GM12878 (cell line): ENCODE data around the gene SORCS1. TPM values are rescaled to one million over a fixed set of nuclear protein-coding genes. Genes with fewer than 3 reads are reported as not detected.

Experiments used
- ATAC-seq: fragments of 200-7000 bp; cut with Tn5 transposase; 3 replicates; pipeline ENCODE4 v1.9.1; 2020; ENCODE audit warnings: mild to moderate bottlenecking, moderate library complexity
- BruUV-seq: library from RNA; stranded (reverse); fragments of 400-500 nt; replicated peaks from 2 replicates; lab custom pipeline; 2021; lab: Mats Ljungman, UMichigan
- CTCF ChIA-PET: fragments of 300-600 bp; sonication (Branson Sonifier 250); formaldehyde crosslinking; extraction: SDS; loops from one replicate; lab custom pipeline; 2021; ENCODE audit warnings: inconsistent platforms; lab: Yijun Ruan, JAX
- POLR2A ChIA-PET: fragments of 350-600 bp; formaldehyde crosslinking; extraction: SDS; loops from one replicate; lab custom pipeline; 2021; ENCODE audit warnings: inconsistent platforms; lab: Charles Lee
- RAD21 ChIA-PET: fragments of 300-600 bp; sonication (Branson Sonifier 250); formaldehyde crosslinking; loops from one replicate; lab custom pipeline; 2023; ENCODE audit warnings: antibody characterized with exemption; ENCODE audit not compliant: unreplicated experiment; lab: Charles Lee
- SMC1A ChIA-PET: fragments of 300-600 bp; sonication (Branson Sonifier 250); formaldehyde crosslinking; loops from one replicate; lab custom pipeline; 2023; ENCODE audit not compliant: unreplicated experiment, uncharacterized antibody; lab: Charles Lee
- DNase-seq: peaks from one replicate; pipeline ENCODE4 v3.0.0-alpha.2; 2011; ENCODE audit warnings: low read depth, low spot score
- FAIRE-seq: peaks from 3 replicates; lab custom pipeline; 2011; peaks lifted over from hg19 to GRCh38; lab: Jason Lieb, UNC
- H2AFZ ChIP-seq: 2 replicates; pipeline ENCODE4 v1.6.0; 2011; ENCODE audit warnings: low read depth, low read length, control low read depth; ENCODE audit not compliant: control insufficient read depth
- H3K27ac ChIP-seq: 2 replicates; pipeline ENCODE4 v1.5.1; 2011; ENCODE audit warnings: control low read depth; ENCODE audit not compliant: control insufficient read depth, insufficient read depth
- H3K27me3 ChIP-seq, 2 experiments: replicated peaks in 1 of 2; 2 replicates each; pipeline versions ENCODE4 v1.6.0 to v1.6.1; 2011; ENCODE audit warnings: low read length in 1 of 2; ENCODE audit not compliant: control insufficient read depth in 2 of 2, insufficient read depth in 2 of 2
- H3K36me3 ChIP-seq, 2 experiments: 2 replicates each; pipeline ENCODE4 v1.5.1; 2011; ENCODE audit warnings: low read length in 1 of 2; ENCODE audit not compliant: control insufficient read depth in 2 of 2, insufficient read depth in 2 of 2
- H3K4me1 ChIP-seq: 2 replicates; pipeline ENCODE4 v1.6.1; 2011; ENCODE audit warnings: mild to moderate bottlenecking, low read length, moderate library complexity, mixed read lengths; ENCODE audit not compliant: control insufficient read depth, insufficient read depth
- H3K4me2 ChIP-seq: 2 replicates; pipeline ENCODE4 v1.6.0; 2011; ENCODE audit warnings: control low read depth; ENCODE audit not compliant: control insufficient read depth, insufficient read depth
- H3K4me3 ChIP-seq: fragments of 200-600 bp; sonication (generic); 2 replicates; pipeline ENCODE4 v1.5.1; 2016
- H3K79me2 ChIP-seq: 2 replicates; pipeline ENCODE4 v1.6.0; 2011; ENCODE audit warnings: low read length; ENCODE audit not compliant: control insufficient read depth, insufficient read depth
- H3K9ac ChIP-seq: 2 replicates; pipeline ENCODE4 v1.8.0; 2011; ENCODE audit warnings: low read length, control low read depth, mixed read lengths; ENCODE audit not compliant: control insufficient read depth, insufficient read depth
- H3K9me3 ChIP-seq: replicated peaks from 3 replicates; pipeline ENCODE4 v1.5.1; 2011; ENCODE audit warnings: mild to moderate bottlenecking, low read length; ENCODE audit not compliant: control insufficient read depth, insufficient read depth
- H4K20me1 ChIP-seq: 2 replicates; pipeline ENCODE4 v1.6.0; 2011; ENCODE audit not compliant: control insufficient read depth, insufficient read depth
- ASH2L ChIP-seq: fragments of 300-600, 200-600 bp; sonication (generic); IDR thresholded peaks from 2 replicates; pipeline ENCODE4 v1.6.1; 2017; ENCODE audit warnings: low read depth, mild to moderate bottlenecking, borderline replicate concordance
- CBX3 ChIP-seq: fragments of 200-600 bp; sonication (generic); IDR thresholded peaks from 2 replicates; pipeline ENCODE4 v1.6.1; 2016; ENCODE audit warnings: low read depth, borderline replicate concordance
- CEBPB ChIP-seq, 2 experiments: fragments of 150-350 bp in 1 of 2; IDR thresholded peaks; 2 replicates each; pipeline ENCODE4 v1.6.1; 2012 to 2014; ENCODE audit warnings: low read depth in 2 of 2, low read length in 2 of 2, borderline replicate concordance in 1 of 2, inconsistent platforms in 1 of 2
- CHD2 ChIP-seq: IDR thresholded peaks from 2 replicates; pipeline ENCODE4 v1.6.1; 2011; ENCODE audit warnings: low read depth, low read length, improper control_type of control experiment, borderline replicate concordance
- IKZF2 ChIP-seq, 2 experiments: fragments of 450-650 bp; IDR thresholded peaks; 2 replicates each; pipeline ENCODE4 v1.6.1; 2017; ENCODE audit warnings: mild to moderate bottlenecking in 2 of 2, moderate library complexity in 2 of 2
- POLR2AphosphoS5 ChIP-seq: IDR thresholded peaks from 2 replicates; pipeline ENCODE4 v1.6.1; 2011; ENCODE audit warnings: mild to moderate bottlenecking, low read length, inconsistent platforms
- RBBP5 ChIP-seq: fragments of 200-600 bp; sonication (generic); conservative IDR thresholded peaks from 2 replicates; pipeline ENCODE4 v1.6.1; 2016
- SUPT20H ChIP-seq: IDR thresholded peaks from 2 replicates; pipeline ENCODE4 v1.6.1; 2011; ENCODE audit warnings: low read depth, mild to moderate bottlenecking, low read length, moderate library complexity, borderline replicate concordance; ENCODE audit not compliant: control insufficient read depth
- SUZ12 ChIP-seq: fragments of 200-600 bp; sonication (generic); IDR thresholded peaks from one replicate; pipeline ENCODE4 v1.6.1; 2018; ENCODE audit warnings: antibody characterized with exemption, mild to moderate bottlenecking; ENCODE audit not compliant: unreplicated experiment
- TARDBP ChIP-seq: IDR thresholded peaks from 2 replicates; pipeline ENCODE4 v1.6.1; 2016; ENCODE audit warnings: borderline replicate concordance
- ZNF207 ChIP-seq: fragments of 450-650 bp; IDR thresholded peaks from 2 replicates; pipeline ENCODE4 v1.6.1; 2014; ENCODE audit warnings: antibody characterized with exemption, mild to moderate bottlenecking, borderline replicate concordance
- ZNF622 ChIP-seq: fragments of 450-650 bp; IDR thresholded peaks from 2 replicates; pipeline ENCODE4 v1.6.1; 2017; ENCODE audit warnings: mild to moderate bottlenecking, inconsistent platforms
- WGBS: methylation state at CpG from one replicate; pipeline ENCODE4 v1.1.6; 2016; ENCODE audit warnings: low lambda C conversion rate; ENCODE audit not compliant: insufficient replicate concordance, insufficient coverage; ENCODE audit errors: missing lambda C conversion rate; 5-methylcytosine and 5-hydroxymethylcytosine counted together
- in situ Hi-C: fragments of 300-500 bp; cut with MboI; formaldehyde crosslinking; loops from 9 replicates; pipeline ENCODE4 v1.14.3; 2018; ENCODE audit warnings: mixed read lengths
- intact Hi-C: fragments of 100-400 bp; cut with micrococcal nuclease; formaldehyde crosslinking; loops from one replicate; pipeline ENCODE4 v1.14.2; 2022; ENCODE audit not compliant: unreplicated experiment
- polyA plus RNA-seq, 11 experiments: library from polyadenylated mRNA; depleted of rRNA in 4 of 11; unstranded in 6 of 11; stranded (reverse) in 5 of 11; fragments of >200 nt; fragmentation: Nextera tagmentation in 4 of 11; fragmentation: Illumina TruSeq in 1 of 11; extraction: Ambion mirVana in 4 of 11; extraction: Trizol in 1 of 11; gene quantifications; 1 replicate in 1 of 11; 2 replicates in 10 of 11; pipeline versions ENCODE4 v1.2.1 to v1.2.3, GENCODE V29; 2011 to 2016; ENCODE audit warnings: inconsistent platforms in 2 of 11, missing spikeins in 2 of 11, low read depth in 1 of 11
- total RNA-seq, 4 experiments: library from RNA; depleted of rRNA in 3 of 4; stranded (reverse); fragments of >200 nt in 3 of 4; fragmentation: Illumina TruSeq in 1 of 4; extraction: Trizol in 1 of 4; gene quantifications; 2 replicates each; pipeline versions ENCODE4 v1.2.1 to v1.2.3, GENCODE V29; 2013 to 2021
- TF ChIP-seq, protein P1 (sequence below): IDR thresholded peaks from 2 replicates; pipeline ENCODE4 v1.6.1; 2011; ENCODE audit warnings: borderline replicate concordance, low read depth, mild to moderate bottlenecking, moderate library complexity, low read length; ENCODE audit not compliant: insufficient read depth, poor library complexity, severe bottlenecking
- TF ChIP-seq, protein P2 (sequence below): fragments of 450-650 bp; IDR thresholded peaks from 2 replicates; pipeline ENCODE4 v1.6.1; 2017; ENCODE audit warnings: mild to moderate bottlenecking, low read depth, inconsistent platforms; ENCODE audit not compliant: poor library complexity, severe bottlenecking
- TF ChIP-seq, protein P3 (sequence below): fragments of 450-650 bp; formaldehyde crosslinking; IDR thresholded peaks from 2 replicates; pipeline ENCODE4 v1.5.0; 2022; ENCODE audit warnings: mild to moderate bottlenecking, missing genetic modification characterization
- TF ChIP-seq, protein P4 (sequence below): fragments of 450-650 bp; IDR thresholded peaks from 2 replicates; pipeline ENCODE4 v1.6.1; 2017; ENCODE audit warnings: borderline replicate concordance
- TF ChIP-seq, protein P5 (sequence below): IDR thresholded peaks from 2 replicates; pipeline ENCODE4 v1.6.1; 2012; ENCODE audit warnings: low read depth, low read length, improper control_type of control experiment

SORCS1 gene
- total and polyA plus RNA-seq, 10 of the 15 experiments (the other 5 are each of a cell fraction or from before 2014, with no cell fraction given), result 0.02 to 9.6 (median 0.06) TPM; not detected in 3

DNA sequence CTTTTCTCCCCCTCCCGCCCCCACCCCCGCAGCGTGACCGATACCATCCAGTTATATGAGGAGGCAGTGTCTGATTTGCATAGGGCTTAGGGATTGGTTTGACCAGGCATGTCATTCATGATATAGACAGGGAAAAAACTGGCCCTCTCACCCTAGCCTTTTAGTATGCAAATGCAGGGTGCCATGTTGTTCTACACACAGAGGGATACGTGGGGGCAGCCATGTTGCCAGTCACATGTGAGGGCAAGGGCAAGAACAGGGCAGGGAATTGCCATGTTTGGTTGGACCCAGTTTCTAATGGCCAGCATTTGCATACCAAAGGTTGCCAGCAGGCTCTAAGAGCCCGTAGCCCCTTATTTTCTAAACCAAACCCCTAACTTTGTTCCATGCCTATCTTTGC lies 552.1 kb downstream of the SORCS1 start:
- 30% methylated on average over 2 of the region's 6 CpGs for WGBS
- no TSS peak for BruUV-seq
- Histone ChIP-seq H4K20me1 (no peaks in the 10 kb centered on the region), H3K4me1 (no peaks in the 10 kb centered on the region), H3K79me2 (no peaks in the 10 kb centered on the region), H3K27ac (no peak overlapping the region), H3K36me3 (no peaks in the 10 kb centered on the region), H3K27me3 (no peaks in the 10 kb centered on the region), H3K9ac (no peak overlapping the region), H3K4me3 (no peak overlapping the region), H2AFZ (no peak overlapping the region), H3K9me3 (no peaks in the 10 kb centered on the region), H3K4me2 (no peak overlapping the region)
- ATAC-seq (no peak), FAIRE-seq (no peak), DNase-seq (no peak)
- POLR2A ChIA-PET, result no interaction called here
- in situ Hi-C loops (no loop called here), intact Hi-C loops (no loop called here)
- CTCF ChIA-PET, result no interaction called here
- TF ChIP-seq ZNF207, result no peak
- TF ChIP-seq, protein P1, sequence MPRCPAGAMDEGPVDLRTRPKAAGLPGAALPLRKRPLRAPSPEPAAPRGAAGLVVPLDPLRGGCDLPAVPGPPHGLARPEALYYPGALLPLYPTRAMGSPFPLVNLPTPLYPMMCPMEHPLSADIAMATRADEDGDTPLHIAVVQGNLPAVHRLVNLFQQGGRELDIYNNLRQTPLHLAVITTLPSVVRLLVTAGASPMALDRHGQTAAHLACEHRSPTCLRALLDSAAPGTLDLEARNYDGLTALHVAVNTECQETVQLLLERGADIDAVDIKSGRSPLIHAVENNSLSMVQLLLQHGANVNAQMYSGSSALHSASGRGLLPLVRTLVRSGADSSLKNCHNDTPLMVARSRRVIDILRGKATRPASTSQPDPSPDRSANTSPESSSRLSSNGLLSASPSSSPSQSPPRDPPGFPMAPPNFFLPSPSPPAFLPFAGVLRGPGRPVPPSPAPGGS, result no peak
- TF ChIP-seq, protein P2, sequence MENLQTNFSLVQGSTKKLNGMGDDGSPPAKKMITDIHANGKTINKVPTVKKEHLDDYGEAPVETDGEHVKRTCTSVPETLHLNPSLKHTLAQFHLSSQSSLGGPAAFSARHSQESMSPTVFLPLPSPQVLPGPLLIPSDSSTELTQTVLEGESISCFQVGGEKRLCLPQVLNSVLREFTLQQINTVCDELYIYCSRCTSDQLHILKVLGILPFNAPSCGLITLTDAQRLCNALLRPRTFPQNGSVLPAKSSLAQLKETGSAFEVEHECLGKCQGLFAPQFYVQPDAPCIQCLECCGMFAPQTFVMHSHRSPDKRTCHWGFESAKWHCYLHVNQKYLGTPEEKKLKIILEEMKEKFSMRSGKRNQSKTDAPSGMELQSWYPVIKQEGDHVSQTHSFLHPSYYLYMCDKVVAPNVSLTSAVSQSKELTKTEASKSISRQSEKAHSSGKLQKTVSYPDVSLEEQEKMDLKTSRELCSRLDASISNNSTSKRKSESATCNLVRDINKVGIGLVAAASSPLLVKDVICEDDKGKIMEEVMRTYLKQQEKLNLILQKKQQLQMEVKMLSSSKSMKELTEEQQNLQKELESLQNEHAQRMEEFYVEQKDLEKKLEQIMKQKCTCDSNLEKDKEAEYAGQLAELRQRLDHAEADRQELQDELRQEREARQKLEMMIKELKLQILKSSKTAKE, result no peak
- TF ChIP-seq, protein P3, sequence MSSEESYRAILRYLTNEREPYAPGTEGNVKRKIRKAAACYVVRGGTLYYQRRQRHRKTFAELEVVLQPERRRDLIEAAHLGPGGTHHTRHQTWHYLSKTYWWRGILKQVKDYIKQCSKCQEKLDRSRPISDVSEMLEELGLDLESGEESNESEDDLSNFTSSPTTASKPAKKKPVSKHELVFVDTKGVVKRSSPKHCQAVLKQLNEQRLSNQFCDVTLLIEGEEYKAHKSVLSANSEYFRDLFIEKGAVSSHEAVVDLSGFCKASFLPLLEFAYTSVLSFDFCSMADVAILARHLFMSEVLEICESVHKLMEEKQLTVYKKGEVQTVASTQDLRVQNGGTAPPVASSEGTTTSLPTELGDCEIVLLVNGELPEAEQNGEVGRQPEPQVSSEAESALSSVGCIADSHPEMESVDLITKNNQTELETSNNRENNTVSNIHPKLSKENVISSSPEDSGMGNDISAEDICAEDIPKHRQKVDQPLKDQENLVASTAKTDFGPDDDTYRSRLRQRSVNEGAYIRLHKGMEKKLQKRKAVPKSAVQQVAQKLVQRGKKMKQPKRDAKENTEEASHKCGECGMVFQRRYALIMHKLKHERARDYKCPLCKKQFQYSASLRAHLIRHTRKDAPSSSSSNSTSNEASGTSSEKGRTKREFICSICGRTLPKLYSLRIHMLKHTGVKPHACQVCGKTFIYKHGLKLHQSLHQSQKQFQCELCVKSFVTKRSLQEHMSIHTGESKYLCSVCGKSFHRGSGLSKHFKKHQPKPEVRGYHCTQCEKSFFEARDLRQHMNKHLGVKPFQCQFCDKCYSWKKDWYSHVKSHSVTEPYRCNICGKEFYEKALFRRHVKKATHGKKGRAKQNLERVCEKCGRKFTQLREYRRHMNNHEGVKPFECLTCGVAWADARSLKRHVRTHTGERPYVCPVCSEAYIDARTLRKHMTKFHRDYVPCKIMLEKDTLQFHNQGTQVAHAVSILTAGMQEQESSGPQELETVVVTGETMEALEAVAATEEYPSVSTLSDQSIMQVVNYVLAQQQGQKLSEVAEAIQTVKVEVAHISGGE (CRISPR knock-in tag), result no peak
- TF ChIP-seq SUPT20H, result no peak
- TF ChIP-seq, protein P4, sequence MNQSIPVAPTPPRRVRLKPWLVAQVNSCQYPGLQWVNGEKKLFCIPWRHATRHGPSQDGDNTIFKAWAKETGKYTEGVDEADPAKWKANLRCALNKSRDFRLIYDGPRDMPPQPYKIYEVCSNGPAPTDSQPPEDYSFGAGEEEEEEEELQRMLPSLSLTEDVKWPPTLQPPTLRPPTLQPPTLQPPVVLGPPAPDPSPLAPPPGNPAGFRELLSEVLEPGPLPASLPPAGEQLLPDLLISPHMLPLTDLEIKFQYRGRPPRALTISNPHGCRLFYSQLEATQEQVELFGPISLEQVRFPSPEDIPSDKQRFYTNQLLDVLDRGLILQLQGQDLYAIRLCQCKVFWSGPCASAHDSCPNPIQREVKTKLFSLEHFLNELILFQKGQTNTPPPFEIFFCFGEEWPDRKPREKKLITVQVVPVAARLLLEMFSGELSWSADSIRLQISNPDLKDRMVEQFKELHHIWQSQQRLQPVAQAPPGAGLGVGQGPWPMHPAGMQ, result no peak
- TF ChIP-seq TARDBP, result no peak
- TF ChIP-seq SUZ12, result no peak
- TF ChIP-seq ZNF622, result no peak
- TF ChIP-seq IKZF2 (IDR thresholded peaks at IDR 0.05), result no peak
- no peak for TF ChIP-seq CHD2
- TF ChIP-seq RBBP5, result no peak
- no peak for TF ChIP-seq CBX3
- TF ChIP-seq CEBPB (IDR thresholded peaks at IDR 0.05; ENCODE audit: borderline replicate concordance in 1 of 2, low read depth in 2 of 2, low read length in 2 of 2), result no peak
- TF ChIP-seq, protein P5, sequence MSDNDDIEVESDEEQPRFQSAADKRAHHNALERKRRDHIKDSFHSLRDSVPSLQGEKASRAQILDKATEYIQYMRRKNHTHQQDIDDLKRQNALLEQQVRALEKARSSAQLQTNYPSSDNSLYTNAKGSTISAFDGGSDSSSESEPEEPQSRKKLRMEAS, result no peak
- no peak for TF ChIP-seq ASH2L
- no peak for TF ChIP-seq POLR2AphosphoS5
- RAD21 ChIA-PET, result no interaction called here
- SMC1A ChIA-PET, result no interaction called here
